Erythroblast (primary cell): ENCODE results near the gene TMEM131L.

Experiments
- GATA1 ChIP-seq: IDR thresholded peaks from 2 replicates; pipeline ENCODE4 v1.6.1; 2011; ENCODE audit warnings: low read depth, mild to moderate bottlenecking, control low read depth, low read length, moderate library complexity
- POLR2A ChIP-seq: IDR thresholded peaks from 2 replicates; pipeline ENCODE4 v1.6.1; 2011; ENCODE audit warnings: mild to moderate bottlenecking, low read length

DNA sequence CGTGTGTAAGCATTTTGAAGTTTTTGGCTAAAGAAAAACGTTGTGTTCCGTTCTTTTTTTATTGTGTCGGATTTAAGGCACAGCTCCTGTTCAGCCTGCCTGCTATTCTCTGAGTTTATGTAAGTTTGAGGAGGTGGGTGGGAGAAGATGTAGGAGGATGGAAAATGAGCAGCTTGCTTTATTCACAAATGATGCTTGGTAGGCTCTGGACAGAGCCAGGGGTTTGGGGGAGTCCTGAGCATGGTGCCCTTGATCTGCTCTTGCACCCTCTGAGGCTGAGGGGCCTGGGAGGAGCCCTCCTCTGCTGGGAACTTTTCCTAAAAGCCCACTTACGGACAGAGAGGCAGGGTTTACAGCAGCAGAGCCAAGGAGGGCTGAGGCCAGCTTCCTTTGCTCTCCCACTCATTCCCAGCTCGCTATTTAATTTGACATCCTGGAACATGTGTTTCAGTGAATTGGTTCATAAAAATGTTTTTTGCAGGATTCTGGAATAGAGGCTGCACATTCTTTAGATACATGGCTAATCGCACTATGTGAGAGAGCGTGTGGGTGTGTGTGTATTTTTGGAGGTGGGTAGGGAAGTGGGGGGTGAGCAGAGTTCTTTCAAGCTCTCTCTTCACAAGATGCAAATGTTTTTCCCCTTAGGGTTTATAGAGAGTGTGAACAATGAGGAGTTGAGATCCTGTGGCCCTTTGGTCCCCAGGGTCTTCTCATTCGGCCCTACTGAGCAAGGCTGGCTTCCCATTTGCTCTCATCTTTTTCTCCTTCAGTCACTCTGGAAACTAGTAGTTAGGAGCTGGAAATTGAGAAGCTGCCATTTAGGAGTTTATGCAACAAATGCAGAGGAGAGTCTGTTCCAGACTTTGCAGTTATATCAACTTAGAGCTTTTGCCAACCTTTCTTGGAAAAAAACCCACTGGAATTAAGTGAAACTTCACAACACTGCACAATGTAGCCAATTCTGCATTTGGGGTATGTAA lies 32.1 kb downstream of the TMEM131L start:
- TF ChIP-seq POLR2A (no peak), GATA1 (no peak)
